ENCODE data around the gene PTGES3. TPM values are rescaled to one million over a fixed set of nuclear protein-coding genes. Genes with fewer than 3 reads are reported as not detected.

The PTGES3 gene
- total and polyA plus RNA-seq, 10 of the 15 experiments (the other 5 are each of a cell fraction or from before 2014, with no cell fraction given), result 117 to 520 (median 175) TPM

GRCh38 chr12:56633468-56634241 lies 54.4 kb downstream of the PTGES3 start:
- in situ Hi-C loops (cut with MboI), result loop anchor here (10.0 kb wide), 1 partner anchor 451 kb away; the partner anchor contains the start of gene NAB2
- 57% methylated on average over 10 of the region's 12 CpGs for WGBS (ENCODE audit: insufficient coverage, insufficient replicate concordance, low lambda C conversion rate, missing lambda C conversion rate)
- H3K27ac ChIP-seq (ENCODE audit: control insufficient read depth, insufficient read depth), result peak overlapping the region; percentile 87
- H3K79me2 ChIP-seq (ENCODE audit: control insufficient read depth, insufficient read depth, low read length), result peaks cover 71% of the 10 kb centered on the region
- no peaks in the 10 kb centered on the region for H3K27me3 ChIP-seq (replicated peaks in 1 of 2; ENCODE audit: control insufficient read depth in 2 of 2, insufficient read depth in 2 of 2, low read length in 1 of 2)
- H3K4me3 ChIP-seq, result peak overlapping the region; percentile 91
- POLR2A ChIA-PET, result interaction anchor here (0.6 to 6.9 kb wide), 8 partner anchors 9 to 92 kb away, joined by 3 to 155 read pairs (median 32); partner anchors contain the start of genes ATP5F1B, NACA and PTGES3
- intact Hi-C loops (cut with micrococcal nuclease; ENCODE audit: unreplicated experiment), result no loop called here
- CTCF ChIA-PET, result interaction anchor here (0.6 to 6.1 kb wide), 14 partner anchors 9 to 444 kb away, joined by 3 to 73 read pairs (median 4); no protein-coding TSS in a partner anchor
- H3K4me2 ChIP-seq (ENCODE audit: control insufficient read depth, insufficient read depth), result peak overlapping the region; percentile 95
- H3K9ac ChIP-seq (ENCODE audit: control insufficient read depth, insufficient read depth, low read length), result peak overlapping the region; percentile 92
- peaks cover 3 to 6% of the 10 kb centered on the region in 2 experiments; a peak in 1 of 4 replicates for H3K36me3 ChIP-seq (ENCODE audit: control insufficient read depth in 2 of 2, insufficient read depth in 2 of 2, low read length in 1 of 2)
- DNase-seq (ENCODE audit: low read depth, low spot score) (no peak), ATAC-seq (no peak), FAIRE-seq (no peak)
- no peaks in the 10 kb centered on the region for H3K9me3 ChIP-seq (replicated peaks; ENCODE audit: control insufficient read depth, insufficient read depth, low read length)
- H2AFZ ChIP-seq (ENCODE audit: control insufficient read depth, low read depth, low read length), result no peak overlapping the region
- peak; percentile 98 for TF ChIP-seq MLLT1 (IDR thresholded peaks at IDR 0.05)
- TF ChIP-seq NKRF (conservative IDR thresholded peaks at IDR 0.05), result no peak
- no peaks in the 10 kb centered on the region for H4K20me1 ChIP-seq (ENCODE audit: control insufficient read depth, insufficient read depth)
- RAD21 ChIA-PET (ENCODE audit: unreplicated experiment), result interaction anchor here (1.1 to 10.0 kb wide), 7 partner anchors 11 to 505 kb away, joined by 3 to 176 read pairs (median 6); partner anchors contain the start of genes ESYT1, NACA, PTGES3 and STAT2
- no TSS peak for BruUV-seq (replicated peaks)
- peaks cover 34% of the 10 kb centered on the region for H3K4me1 ChIP-seq (ENCODE audit: control insufficient read depth, insufficient read depth, low read length)
- SMC1A ChIA-PET (ENCODE audit: uncharacterized antibody, unreplicated experiment), result interaction anchor here (0.8 to 6.1 kb wide), 8 partner anchors 10 to 411 kb away, joined by 3 to 68 read pairs (median 4); partner anchors contain the start of genes ATP5F1B, PTGES3 and RNF41
